ENCODE data around the gene NGB.

DNA sequence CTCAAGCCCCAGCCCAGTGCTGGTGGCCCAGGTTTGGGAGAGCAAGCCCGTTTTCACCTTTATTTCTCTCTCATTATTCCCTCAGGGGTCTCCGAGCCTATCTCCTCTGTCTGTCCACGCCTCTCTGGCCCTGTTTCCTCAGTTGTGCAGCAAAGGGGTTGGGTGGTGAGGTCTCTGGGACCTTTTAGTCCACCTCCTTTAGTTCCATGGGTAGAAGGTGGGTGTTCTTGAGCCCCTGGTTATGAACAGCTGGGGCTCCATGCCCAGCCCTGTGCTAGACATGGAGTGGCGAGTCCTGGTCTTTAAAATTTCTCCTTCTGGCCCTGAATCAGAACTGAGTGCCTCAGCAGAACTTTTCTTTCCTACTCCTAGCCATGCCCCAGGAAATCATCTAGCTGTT is 1.3 kb upstream of the NGB start:
- TF ChIP-seq, protein P1, sequence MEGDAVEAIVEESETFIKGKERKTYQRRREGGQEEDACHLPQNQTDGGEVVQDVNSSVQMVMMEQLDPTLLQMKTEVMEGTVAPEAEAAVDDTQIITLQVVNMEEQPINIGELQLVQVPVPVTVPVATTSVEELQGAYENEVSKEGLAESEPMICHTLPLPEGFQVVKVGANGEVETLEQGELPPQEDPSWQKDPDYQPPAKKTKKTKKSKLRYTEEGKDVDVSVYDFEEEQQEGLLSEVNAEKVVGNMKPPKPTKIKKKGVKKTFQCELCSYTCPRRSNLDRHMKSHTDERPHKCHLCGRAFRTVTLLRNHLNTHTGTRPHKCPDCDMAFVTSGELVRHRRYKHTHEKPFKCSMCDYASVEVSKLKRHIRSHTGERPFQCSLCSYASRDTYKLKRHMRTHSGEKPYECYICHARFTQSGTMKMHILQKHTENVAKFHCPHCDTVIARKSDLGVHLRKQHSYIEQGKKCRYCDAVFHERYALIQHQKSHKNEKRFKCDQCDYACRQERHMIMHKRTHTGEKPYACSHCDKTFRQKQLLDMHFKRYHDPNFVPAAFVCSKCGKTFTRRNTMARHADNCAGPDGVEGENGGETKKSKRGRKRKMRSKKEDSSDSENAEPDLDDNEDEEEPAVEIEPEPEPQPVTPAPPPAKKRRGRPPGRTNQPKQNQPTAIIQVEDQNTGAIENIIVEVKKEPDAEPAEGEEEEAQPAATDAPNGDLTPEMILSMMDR (IDR thresholded peaks at IDR 0.05) = no peak
- no peak for TF ChIP-seq POLR2A (IDR thresholded peaks at IDR 0.05)
